HCT116 (cell line): ENCODE results near the gene ACOT4.

ENCODE experiments used
- ELF1 ChIP-seq: IDR thresholded peaks from 2 replicates; pipeline ENCODE4 v1.6.1; 2012; ENCODE audit warnings: low read depth, borderline replicate concordance
- EZH2 ChIP-seq: fragments of 200-600 bp; sonication (generic); IDR thresholded peaks from 2 replicates; pipeline ENCODE4 v1.6.1; 2017; ENCODE audit warnings: antibody characterized with exemption, mixed run types
- EZH2phosphoT487 ChIP-seq: fragments of 200-600 bp; IDR thresholded peaks from 2 replicates; pipeline ENCODE4 v1.6.1; 2018; ENCODE audit warnings: antibody characterized with exemption, borderline replicate concordance
- JUND ChIP-seq: IDR thresholded peaks from 2 replicates; pipeline ENCODE4 v1.6.1; 2012
- POLR2A ChIP-seq: IDR thresholded peaks from 2 replicates; pipeline ENCODE4 v1.7.0; 2011; ENCODE audit warnings: borderline replicate concordance; ENCODE audit not compliant: insufficient read depth, insufficient read length; ENCODE audit errors: extremely low read depth
- POLR2AphosphoS5 ChIP-seq: IDR thresholded peaks from 2 replicates; pipeline ENCODE4 v1.6.1; 2011; ENCODE audit warnings: mild to moderate bottlenecking, low read depth, low read length, moderate library complexity
- SIN3A ChIP-seq: IDR thresholded peaks from 2 replicates; pipeline ENCODE4 v1.6.1; 2012; ENCODE audit warnings: low read depth
- SP1 ChIP-seq: IDR thresholded peaks from 2 replicates; pipeline ENCODE4 v1.6.1; 2012; ENCODE audit warnings: low read depth
- SRF ChIP-seq: IDR thresholded peaks from 2 replicates; pipeline ENCODE4 v1.6.1; 2012; ENCODE audit warnings: low read depth
- YY1 ChIP-seq: IDR thresholded peaks from 2 replicates; pipeline ENCODE4 v1.6.1; 2011; ENCODE audit warnings: low read length, low read depth, moderate library complexity, mild to moderate bottlenecking; ENCODE audit not compliant: insufficient replicate concordance; ENCODE audit errors: extremely low read depth
- ZNF274 ChIP-seq: fragments of 200-500 bp; sonication (Bioruptor generic); IDR thresholded peaks from 2 replicates; pipeline ENCODE4 v1.6.1; 2014; ENCODE audit warnings: mild to moderate bottlenecking, low read depth, low read length, inconsistent platforms
- TF ChIP-seq, protein P1 (sequence below), 3 experiments: fragments of 200-600 bp in 1 of 3; sonication (generic) in 1 of 3; IDR thresholded peaks in 2 of 3; conservative IDR thresholded peaks in 1 of 3; 2 replicates each; pipeline ENCODE4 v1.5.1; 2012 to 2017; ENCODE audit warnings: low read depth in 2 of 3, low read length in 2 of 3, antibody characterized with exemption in 1 of 3, borderline replicate concordance in 1 of 3, control low read depth in 1 of 3, mild to moderate bottlenecking in 1 of 3, mixed read lengths in 1 of 3, mixed run types in 1 of 3, moderate library complexity in 1 of 3; ENCODE audit not compliant: insufficient read depth in 1 of 3
- TF ChIP-seq, protein P2 (sequence below): IDR thresholded peaks from 2 replicates; pipeline ENCODE4 v1.6.1; 2012; ENCODE audit warnings: low read depth
- TF ChIP-seq, protein P3 (sequence below): IDR thresholded peaks from 2 replicates; pipeline ENCODE4 v1.6.1; 2012

DNA sequence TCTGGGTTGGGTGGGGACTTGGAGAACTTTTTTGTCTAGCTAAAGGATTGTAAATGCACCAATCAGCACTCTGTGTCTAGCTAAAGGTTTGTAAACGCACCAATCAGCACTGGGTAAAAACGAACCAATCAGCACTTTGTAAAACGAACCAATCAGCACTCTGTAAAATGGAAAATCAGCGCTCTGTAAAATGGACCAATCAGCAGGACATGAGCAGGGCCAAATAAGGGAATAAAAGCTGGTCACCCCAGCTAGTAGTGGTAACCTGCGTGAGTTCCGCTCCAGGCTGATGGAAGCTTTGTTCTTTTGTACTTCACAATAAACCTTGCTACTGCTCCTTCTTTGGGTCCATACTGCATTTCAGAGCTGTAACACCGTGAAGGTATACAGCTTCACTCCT lies 24.3 kb upstream of the ACOT4 start:
- no peak for TF ChIP-seq POLR2A
- TF ChIP-seq, protein P1, sequence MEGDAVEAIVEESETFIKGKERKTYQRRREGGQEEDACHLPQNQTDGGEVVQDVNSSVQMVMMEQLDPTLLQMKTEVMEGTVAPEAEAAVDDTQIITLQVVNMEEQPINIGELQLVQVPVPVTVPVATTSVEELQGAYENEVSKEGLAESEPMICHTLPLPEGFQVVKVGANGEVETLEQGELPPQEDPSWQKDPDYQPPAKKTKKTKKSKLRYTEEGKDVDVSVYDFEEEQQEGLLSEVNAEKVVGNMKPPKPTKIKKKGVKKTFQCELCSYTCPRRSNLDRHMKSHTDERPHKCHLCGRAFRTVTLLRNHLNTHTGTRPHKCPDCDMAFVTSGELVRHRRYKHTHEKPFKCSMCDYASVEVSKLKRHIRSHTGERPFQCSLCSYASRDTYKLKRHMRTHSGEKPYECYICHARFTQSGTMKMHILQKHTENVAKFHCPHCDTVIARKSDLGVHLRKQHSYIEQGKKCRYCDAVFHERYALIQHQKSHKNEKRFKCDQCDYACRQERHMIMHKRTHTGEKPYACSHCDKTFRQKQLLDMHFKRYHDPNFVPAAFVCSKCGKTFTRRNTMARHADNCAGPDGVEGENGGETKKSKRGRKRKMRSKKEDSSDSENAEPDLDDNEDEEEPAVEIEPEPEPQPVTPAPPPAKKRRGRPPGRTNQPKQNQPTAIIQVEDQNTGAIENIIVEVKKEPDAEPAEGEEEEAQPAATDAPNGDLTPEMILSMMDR (IDR thresholded peaks at IDR 0.05 in 2 of 3, conservative IDR thresholded peaks at IDR 0.05 in 1 of 3; ENCODE audit: borderline replicate concordance in 1 of 3, insufficient read depth in 1 of 3, low read depth in 2 of 3, low read length in 2 of 3): no peak
- no peak for TF ChIP-seq EZH2phosphoT487
- TF ChIP-seq JUND: no peak
- TF ChIP-seq, protein P2, sequence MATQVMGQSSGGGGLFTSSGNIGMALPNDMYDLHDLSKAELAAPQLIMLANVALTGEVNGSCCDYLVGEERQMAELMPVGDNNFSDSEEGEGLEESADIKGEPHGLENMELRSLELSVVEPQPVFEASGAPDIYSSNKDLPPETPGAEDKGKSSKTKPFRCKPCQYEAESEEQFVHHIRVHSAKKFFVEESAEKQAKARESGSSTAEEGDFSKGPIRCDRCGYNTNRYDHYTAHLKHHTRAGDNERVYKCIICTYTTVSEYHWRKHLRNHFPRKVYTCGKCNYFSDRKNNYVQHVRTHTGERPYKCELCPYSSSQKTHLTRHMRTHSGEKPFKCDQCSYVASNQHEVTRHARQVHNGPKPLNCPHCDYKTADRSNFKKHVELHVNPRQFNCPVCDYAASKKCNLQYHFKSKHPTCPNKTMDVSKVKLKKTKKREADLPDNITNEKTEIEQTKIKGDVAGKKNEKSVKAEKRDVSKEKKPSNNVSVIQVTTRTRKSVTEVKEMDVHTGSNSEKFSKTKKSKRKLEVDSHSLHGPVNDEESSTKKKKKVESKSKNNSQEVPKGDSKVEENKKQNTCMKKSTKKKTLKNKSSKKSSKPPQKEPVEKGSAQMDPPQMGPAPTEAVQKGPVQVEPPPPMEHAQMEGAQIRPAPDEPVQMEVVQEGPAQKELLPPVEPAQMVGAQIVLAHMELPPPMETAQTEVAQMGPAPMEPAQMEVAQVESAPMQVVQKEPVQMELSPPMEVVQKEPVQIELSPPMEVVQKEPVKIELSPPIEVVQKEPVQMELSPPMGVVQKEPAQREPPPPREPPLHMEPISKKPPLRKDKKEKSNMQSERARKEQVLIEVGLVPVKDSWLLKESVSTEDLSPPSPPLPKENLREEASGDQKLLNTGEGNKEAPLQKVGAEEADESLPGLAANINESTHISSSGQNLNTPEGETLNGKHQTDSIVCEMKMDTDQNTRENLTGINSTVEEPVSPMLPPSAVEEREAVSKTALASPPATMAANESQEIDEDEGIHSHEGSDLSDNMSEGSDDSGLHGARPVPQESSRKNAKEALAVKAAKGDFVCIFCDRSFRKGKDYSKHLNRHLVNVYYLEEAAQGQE: no peak
- no peak for TF ChIP-seq POLR2AphosphoS5
- no peak for TF ChIP-seq ELF1
- no peak for TF ChIP-seq YY1
- no peak for TF ChIP-seq EZH2
- no peak for TF ChIP-seq SP1
- no peak for TF ChIP-seq SRF
- TF ChIP-seq, protein P3, sequence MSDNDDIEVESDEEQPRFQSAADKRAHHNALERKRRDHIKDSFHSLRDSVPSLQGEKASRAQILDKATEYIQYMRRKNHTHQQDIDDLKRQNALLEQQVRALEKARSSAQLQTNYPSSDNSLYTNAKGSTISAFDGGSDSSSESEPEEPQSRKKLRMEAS: no peak
- no peak for TF ChIP-seq ZNF274
- TF ChIP-seq SIN3A: no peak
